Activated CD8-positive, alpha-beta T cell treated with anti-CD3 and anti-CD28 coated beads, Interleukin-2, amount 10 ng/mL, durations not matched to agents 7 days and 5 days (primary cell): ENCODE measurements around the gene LCAT. TPM values are rescaled to one million over a fixed set of nuclear protein-coding genes. Genes with fewer than 3 reads are reported as not detected.
"Not testable (repeated sequence)": the region's sequence is repeated elsewhere in the genome, so short reads cannot be mapped to it uniquely, and the experiment has no call there.

Source experiments
- ATAC-seq: fragments of 150-1000 bp; cut with Tn5 transposase; one replicate; pipeline ENCODE4 v1.10.0; 2021; ENCODE audit warnings: moderate library complexity
- CTCF ChIA-PET: fragments of 350-600 bp; sonication (Branson Sonifier 250); formaldehyde crosslinking; loops from one replicate; lab custom pipeline; 2021; ENCODE audit warnings: antibody characterized with exemption; lab: Charles Lee
- POLR2A ChIA-PET: fragments of 350-600 bp; sonication (Branson Sonifier 250); formaldehyde crosslinking; loops from one replicate; lab custom pipeline; 2021; ENCODE audit warnings: antibody characterized with exemption; lab: Charles Lee
- DNase-seq: peaks from one replicate; pipeline ENCODE4 v3.0.0-alpha.2; 2020
- H3K27ac Mint-ChIP-seq: one replicate; pipeline ENCODE4 v1.8.0; 2021; ENCODE audit warnings: mild to moderate bottlenecking, mixed read lengths
- H3K27me3 Mint-ChIP-seq: one replicate; pipeline ENCODE4 v1.8.0; 2021; ENCODE audit warnings: low read depth, mixed read lengths
- H3K36me3 Mint-ChIP-seq: one replicate; pipeline ENCODE4 v1.8.0; 2021; ENCODE audit warnings: low read depth, mixed read lengths
- H3K4me1 Mint-ChIP-seq: one replicate; pipeline ENCODE4 v1.8.0; 2021; ENCODE audit warnings: low read depth, mixed read lengths
- H3K4me3 Mint-ChIP-seq: one replicate; pipeline ENCODE4 v1.8.0; 2021; ENCODE audit warnings: mild to moderate bottlenecking, mixed read lengths
- H3K9me3 Mint-ChIP-seq: one replicate; pipeline ENCODE4 v1.8.0; 2022; ENCODE audit warnings: mixed read lengths; ENCODE audit not compliant: insufficient read depth
- total RNA-seq, 2 experiments: library from RNA; stranded (reverse); gene quantifications; one replicate each; pipeline ENCODE4 v1.2.3, GENCODE V29; 2021

LCAT gene
- total RNA-seq, 2 experiments from 2014 or later, result 22.4 to 23.1 TPM

GRCh38 chr16:67945392-67945933 lies 1.5 kb upstream of the LCAT start:
- CTCF ChIA-PET, result interaction anchor here (0.6 to 1.1 kb wide), 3 partner anchors 9 to 818 kb away, joined by 3 to 4 read pairs (median 4); partner anchors contain the start of gene PSMB10
- DNase-seq (no peak), ATAC-seq (no peak)
- no peaks in the 10 kb centered on the region for H3K9me3 Mint-ChIP-seq
- H3K36me3 Mint-ChIP-seq, result peaks cover 32% of the 10 kb centered on the region
- POLR2A ChIA-PET, result interaction anchor here (3.4 kb wide), 1 partner anchor 9 kb away, joined by 17 read pairs; the partner anchor contains the start of gene PSMB10
- H3K4me3 Mint-ChIP-seq, result no peak overlapping the region
- peaks cover 17% of the 10 kb centered on the region for H3K4me1 Mint-ChIP-seq
- H3K27ac Mint-ChIP-seq, result no peak overlapping the region
- H3K27me3 Mint-ChIP-seq, result no peaks in the 10 kb centered on the region

- Mint-ChIP-seq H3K27ac (no peak overlapping the region), H3K4me1 (peaks cover 23% of the 10 kb centered on the region)
Observed at GRCh38 chr16:67944690-67945391, 921 bp upstream of the LCAT start.

GRCh38 chr16:67943256-67943618 lies 683 bp downstream of the LCAT start:
- peaks cover 32% of the 10 kb centered on the region for H3K4me1 Mint-ChIP-seq
- peaks cover 40% of the 10 kb centered on the region for H3K36me3 Mint-ChIP-seq
- ATAC-seq (no peak), DNase-seq (no peak)
- no peaks in the 10 kb centered on the region for H3K9me3 Mint-ChIP-seq
- H3K27ac Mint-ChIP-seq, result no peak overlapping the region
- ChIA-PET CTCF (interaction anchor here (5.5 kb wide), 1 partner anchor 97 kb away, joined by 27 read pairs; no protein-coding TSS in a partner anchor), POLR2A (no interaction called here)
- no peaks in the 10 kb centered on the region for H3K27me3 Mint-ChIP-seq
- H3K4me3 Mint-ChIP-seq, result no peak overlapping the region

More at GRCh38 chr16:67944690-67945391, 921 bp upstream of the LCAT start:
- Mint-ChIP-seq H3K4me3 (no peak overlapping the region), H3K27me3 (no peaks in the 10 kb centered on the region), H3K36me3 (peaks cover 34% of the 10 kb centered on the region), H3K9me3 (no peaks in the 10 kb centered on the region)
- ChIA-PET POLR2A (interaction anchor here (3.4 kb wide), 1 partner anchor 9 kb away, joined by 17 read pairs; the partner anchor contains the start of gene PSMB10), CTCF (interaction anchor here (0.6 to 1.3 kb wide), 4 partner anchors 8 to 817 kb away, joined by 3 to 4 read pairs (median 4); partner anchors contain the start of gene PSMB10)
- DNase-seq (no peak), ATAC-seq (no peak)

- H3K9me3 Mint-ChIP-seq, result no peaks in the 10 kb centered on the region
Observed at GRCh38 chr16:67942510-67943255, 1.2 kb downstream of the LCAT start.

GRCh38 chr16:67942200-67942509 lies 1.8 kb downstream of the LCAT start:
- H3K27ac Mint-ChIP-seq, result peak overlapping the region; percentile 17
- ATAC-seq, result peak; percentile 44
- no peak overlapping the region for H3K4me3 Mint-ChIP-seq
- H3K36me3 Mint-ChIP-seq, result peaks cover 41% of the 10 kb centered on the region
- H3K9me3 Mint-ChIP-seq, result no peaks in the 10 kb centered on the region
- no peaks in the 10 kb centered on the region for H3K27me3 Mint-ChIP-seq
- POLR2A ChIA-PET, result no interaction called here
- peaks cover 36% of the 10 kb centered on the region for H3K4me1 Mint-ChIP-seq
- CTCF ChIA-PET, result interaction anchor here (0.6 to 5.5 kb wide), 18 partner anchors 19 to 132 kb away, joined by 3 to 27 read pairs (median 4); partner anchors contain the start of gene DDX28
- DNase-seq, result peak; percentile 54

More at GRCh38 chr16:67942510-67943255, 1.2 kb downstream of the LCAT start:
- Mint-ChIP-seq H3K4me1 (peaks cover 32% of the 10 kb centered on the region), H3K27ac (no peak overlapping the region), H3K36me3 (peaks cover 39% of the 10 kb centered on the region), H3K4me3 (no peak overlapping the region), H3K27me3 (no peaks in the 10 kb centered on the region)
- DNase-seq (no peak), ATAC-seq (no peak)
- CTCF ChIA-PET, result interaction anchor here (0.6 to 5.5 kb wide), 16 partner anchors 20 to 132 kb away, joined by 3 to 27 read pairs (median 4); partner anchors contain the start of gene DDX28
- POLR2A ChIA-PET, result no interaction called here

GRCh38 chr16:67941469-67942199 lies 2.3 kb downstream of the LCAT start:
- ATAC-seq (no peak), DNase-seq (no peak)
- peaks cover 40% of the 10 kb centered on the region for H3K4me1 Mint-ChIP-seq
- CTCF ChIA-PET, result interaction anchor here (0.6 to 5.5 kb wide), 22 partner anchors 9 to 377 kb away, joined by 3 to 27 read pairs (median 4); partner anchors contain the start of genes CTRL and DDX28
- no peaks in the 10 kb centered on the region for H3K9me3 Mint-ChIP-seq
- H3K36me3 Mint-ChIP-seq, result peaks cover 42% of the 10 kb centered on the region
- POLR2A ChIA-PET, result no interaction called here
- H3K27me3 Mint-ChIP-seq, result no peaks in the 10 kb centered on the region
- H3K4me3 Mint-ChIP-seq, result no peak overlapping the region
- peak overlapping the region; percentile 17 for H3K27ac Mint-ChIP-seq

GRCh38 chr16:67940446-67941089 lies 3.4 kb downstream of the LCAT start:
- Mint-ChIP-seq H3K27ac (peak overlapping the region; percentile 83), H3K9me3 (no peaks in the 10 kb centered on the region), H3K4me3 (no peak overlapping the region), H3K36me3 (peaks cover 45% of the 10 kb centered on the region), H3K27me3 (no peaks in the 10 kb centered on the region), H3K4me1 (peaks cover 40% of the 10 kb centered on the region)
- DNase-seq (no peak), ATAC-seq (no peak)
- ChIA-PET POLR2A (interaction anchor here (0.6 to 1.4 kb wide), 4 partner anchors 59 to 1332 kb away, joined by 3 to 4 read pairs (median 4); partner anchors contain the start of genes DDX28, DPEP2 and DUS2), CTCF (interaction anchor here (0.6 to 5.5 kb wide), 13 partner anchors 9 to 378 kb away, joined by 3 to 27 read pairs (median 4); partner anchors contain the start of gene CTRL)

GRCh38 chr16:67939507-67940445 lies 4.1 kb downstream of the LCAT start:
- DNase-seq, result peak; percentile 48
- ChIA-PET CTCF (interaction anchor here (0.8 to 5.5 kb wide), 7 partner anchors 8 to 123 kb away, joined by 3 to 27 read pairs (median 5); partner anchors contain the start of gene CTRL), POLR2A (interaction anchor here (0.7 to 1.4 kb wide), 5 partner anchors 9 to 288 kb away, joined by 3 to 5 read pairs (median 4); partner anchors contain the start of genes DDX28, DPEP2 and DUS2)
- peak overlapping the region; percentile 25 for H3K4me3 Mint-ChIP-seq
- H3K36me3 Mint-ChIP-seq, result peaks cover 49% of the 10 kb centered on the region
- H3K9me3 Mint-ChIP-seq, result no peaks in the 10 kb centered on the region
- no peak for ATAC-seq
- H3K27ac Mint-ChIP-seq, result peak overlapping the region; percentile 83
- H3K27me3 Mint-ChIP-seq, result no peaks in the 10 kb centered on the region
- peaks cover 47% of the 10 kb centered on the region for H3K4me1 Mint-ChIP-seq

GRCh38 chr16:67937713-67938112 lies 6.2 kb downstream of the LCAT start:
- POLR2A ChIA-PET, result interaction anchor here (0.7 to 3.8 kb wide), 6 partner anchors 13 to 136 kb away, joined by 3 to 25 read pairs (median 13); partner anchors contain the start of genes DDX28 and DUS2
- Mint-ChIP-seq H3K4me1 (peaks cover 60% of the 10 kb centered on the region), H3K27ac (peak overlapping the region; percentile 99), H3K36me3 (peaks cover 59% of the 10 kb centered on the region), H3K4me3 (peak overlapping the region; percentile 100)
- H3K9me3 Mint-ChIP-seq, H3K27me3 Mint-ChIP-seq, DNase-seq, ATAC-seq: not testable (repeated sequence)
- CTCF ChIA-PET, result interaction anchor here (0.8 to 3.8 kb wide), 2 partner anchors 103 to 121 kb away, joined by 3 to 24 read pairs; no protein-coding TSS in a partner anchor
